Thyroid gland (tissue), 4 donors: ENCODE results near the gene TBX21.

Source experiments
- POLR2A ChIP-seq, 2 donors: fragments of 450-650 bp; IDR thresholded peaks; one replicate each; pipeline ENCODE4 v1.6.1; 2017; ENCODE audit warnings: antibody characterized with exemption in 2 of 2, mild to moderate bottlenecking in 2 of 2, moderate library complexity in 1 of 2
- TF ChIP-seq, protein P1 (sequence below), 6 experiments: fragments of 200-600 bp in 3 of 6; fragments of 450-650 bp in 3 of 6; sonication (generic) in 3 of 6; IDR thresholded peaks; one replicate each; pipeline ENCODE4 v1.5.1; 2016 to 2019; ENCODE audit warnings: antibody characterized with exemption in 6 of 6, mild to moderate bottlenecking in 2 of 6, inconsistent platforms in 1 of 6, moderate library complexity in 1 of 6

- no peak for TF ChIP-seq POLR2A (IDR thresholded peaks at IDR 0.05)
- TF ChIP-seq, protein P1, sequence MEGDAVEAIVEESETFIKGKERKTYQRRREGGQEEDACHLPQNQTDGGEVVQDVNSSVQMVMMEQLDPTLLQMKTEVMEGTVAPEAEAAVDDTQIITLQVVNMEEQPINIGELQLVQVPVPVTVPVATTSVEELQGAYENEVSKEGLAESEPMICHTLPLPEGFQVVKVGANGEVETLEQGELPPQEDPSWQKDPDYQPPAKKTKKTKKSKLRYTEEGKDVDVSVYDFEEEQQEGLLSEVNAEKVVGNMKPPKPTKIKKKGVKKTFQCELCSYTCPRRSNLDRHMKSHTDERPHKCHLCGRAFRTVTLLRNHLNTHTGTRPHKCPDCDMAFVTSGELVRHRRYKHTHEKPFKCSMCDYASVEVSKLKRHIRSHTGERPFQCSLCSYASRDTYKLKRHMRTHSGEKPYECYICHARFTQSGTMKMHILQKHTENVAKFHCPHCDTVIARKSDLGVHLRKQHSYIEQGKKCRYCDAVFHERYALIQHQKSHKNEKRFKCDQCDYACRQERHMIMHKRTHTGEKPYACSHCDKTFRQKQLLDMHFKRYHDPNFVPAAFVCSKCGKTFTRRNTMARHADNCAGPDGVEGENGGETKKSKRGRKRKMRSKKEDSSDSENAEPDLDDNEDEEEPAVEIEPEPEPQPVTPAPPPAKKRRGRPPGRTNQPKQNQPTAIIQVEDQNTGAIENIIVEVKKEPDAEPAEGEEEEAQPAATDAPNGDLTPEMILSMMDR (IDR thresholded peaks at IDR 0.05): no peak
These were observed 2.1 kb downstream of the TBX21 start for GRCh38 chr17:47735139-47735464.
